ENCODE measurements around the gene ATP1B4. TPM values are rescaled to one million over a fixed set of nuclear protein-coding genes. Genes with fewer than 3 reads are reported as not detected.

Gene ATP1B4
- polyA plus RNA-seq, 1 of the 3 experiments (the other 2 are of a cell fraction), result not detected

DNA sequence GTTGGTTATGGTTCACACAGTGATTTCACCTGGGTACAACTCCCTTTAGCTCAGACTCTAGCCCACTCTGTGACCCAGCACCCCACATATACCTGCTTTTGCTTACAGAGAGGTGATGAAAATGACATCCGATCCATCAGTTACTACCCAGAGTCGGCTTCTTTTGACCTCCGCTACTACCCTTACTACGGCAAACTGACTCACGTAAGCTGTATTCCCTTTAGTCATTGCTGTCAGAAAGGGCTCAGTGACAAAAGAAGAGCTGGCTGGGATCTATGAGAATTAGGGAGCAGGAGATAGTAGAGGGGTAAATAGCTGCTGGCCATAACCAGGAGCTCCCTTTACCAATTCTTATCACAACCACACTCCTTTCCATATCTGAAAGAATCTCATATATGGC is 16.7 kb downstream of the ATP1B4 start:
- no peak for DNase-seq
- no peak overlapping the region for H3K4me3 ChIP-seq (ENCODE audit: low read depth in 2 of 2, low read length in 1 of 2)
- no peak overlapping the region for H2AFZ ChIP-seq (ENCODE audit: low read depth)
- no peaks in the 10 kb centered on the region for H3K36me3 ChIP-seq (replicated peaks in 1 of 2; ENCODE audit: control insufficient read depth in 1 of 2, insufficient read depth in 2 of 2, low read length in 1 of 2)
- ChIA-PET POLR2A (no interaction called here), CTCF (no interaction called here)
- no peak overlapping the region for H3K9ac ChIP-seq
- H3K4me2 ChIP-seq, result no peak overlapping the region
- H3F3A ChIP-seq (replicated peaks; ENCODE audit: insufficient read depth), result no peaks in the 10 kb centered on the region
- H3K27ac ChIP-seq (ENCODE audit: low read depth in 2 of 2, low read length in 1 of 2), result no peak overlapping the region
- no peaks in the 10 kb centered on the region for H4K20me1 ChIP-seq (ENCODE audit: insufficient read depth)
- H3K79me2 ChIP-seq (ENCODE audit: insufficient read depth), result no peaks in the 10 kb centered on the region
- H3K9me3 ChIP-seq, result no peaks in the 10 kb centered on the region
- H3K9me2 ChIP-seq, result no peaks in the 10 kb centered on the region
- TF ChIP-seq RFX5 (IDR thresholded peaks at IDR 0.05; ENCODE audit: low read length) (no peak), FOXM1 (IDR thresholded peaks at IDR 0.05; ENCODE audit: low read depth) (no peak), TCF12 (IDR thresholded peaks at IDR 0.05) (no peak), RXRA (IDR thresholded peaks at IDR 0.05; ENCODE audit: borderline replicate concordance, low read depth) (no peak), TAF1 (IDR thresholded peaks at IDR 0.05; ENCODE audit: borderline replicate concordance, low read depth, low read length) (no peak), ELF1 (IDR thresholded peaks at IDR 0.05) (no peak), EZH2phosphoT487 (IDR thresholded peaks at IDR 0.05; ENCODE audit: borderline replicate concordance, low read depth) (no peak), FOXJ3 (CRISPR knock-in tag; IDR thresholded peaks at IDR 0.05) (no peak), RCOR1 (IDR thresholded peaks at IDR 0.05; ENCODE audit: low read length) (no peak), REST (IDR thresholded peaks at IDR 0.05; ENCODE audit: low read depth, low read length) (no peak), NRF1 (IDR thresholded peaks at IDR 0.05; ENCODE audit: low read depth, low read length) (no peak), TEAD4 (IDR thresholded peaks at IDR 0.05; ENCODE audit: borderline replicate concordance, insufficient read depth) (no peak)
- TF ChIP-seq, protein P1, sequence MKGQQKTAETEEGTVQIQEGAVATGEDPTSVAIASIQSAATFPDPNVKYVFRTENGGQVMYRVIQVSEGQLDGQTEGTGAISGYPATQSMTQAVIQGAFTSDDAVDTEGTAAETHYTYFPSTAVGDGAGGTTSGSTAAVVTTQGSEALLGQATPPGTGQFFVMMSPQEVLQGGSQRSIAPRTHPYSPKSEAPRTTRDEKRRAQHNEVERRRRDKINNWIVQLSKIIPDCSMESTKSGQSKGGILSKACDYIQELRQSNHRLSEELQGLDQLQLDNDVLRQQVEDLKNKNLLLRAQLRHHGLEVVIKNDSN (IDR thresholded peaks at IDR 0.05; ENCODE audit: borderline replicate concordance, low read depth), result no peak
- TF ChIP-seq, protein P2, sequence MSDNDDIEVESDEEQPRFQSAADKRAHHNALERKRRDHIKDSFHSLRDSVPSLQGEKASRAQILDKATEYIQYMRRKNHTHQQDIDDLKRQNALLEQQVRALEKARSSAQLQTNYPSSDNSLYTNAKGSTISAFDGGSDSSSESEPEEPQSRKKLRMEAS (IDR thresholded peaks at IDR 0.05; ENCODE audit: low read depth), result no peak
- H3K4me1 ChIP-seq (ENCODE audit: control insufficient read depth in 1 of 2, insufficient read depth in 2 of 2, low read depth in 1 of 2, low read length in 1 of 2), result no peaks in the 10 kb centered on the region
- peaks cover 43% of the 10 kb centered on the region for H3K27me3 ChIP-seq (ENCODE audit: insufficient read depth)
- 68% methylated on average over 5 of the region's 5 CpGs for WGBS (ENCODE audit: low lambda C conversion rate)
